GM18870 (cell line): ENCODE results near the gene CUEDC2.
"Not testable (repeated sequence)": the region's sequence is repeated elsewhere in the genome, so short reads cannot be mapped to it uniquely, and the experiment has no call there.

Experiments
- ATAC-seq: cut with Tn5 transposase; IDR thresholded peaks from one replicate; pipeline ENCODE4 v1.9.1; 2021; ENCODE audit warnings: moderate library complexity; ENCODE audit not compliant: unreplicated experiment

Gene CUEDC2

DNA sequence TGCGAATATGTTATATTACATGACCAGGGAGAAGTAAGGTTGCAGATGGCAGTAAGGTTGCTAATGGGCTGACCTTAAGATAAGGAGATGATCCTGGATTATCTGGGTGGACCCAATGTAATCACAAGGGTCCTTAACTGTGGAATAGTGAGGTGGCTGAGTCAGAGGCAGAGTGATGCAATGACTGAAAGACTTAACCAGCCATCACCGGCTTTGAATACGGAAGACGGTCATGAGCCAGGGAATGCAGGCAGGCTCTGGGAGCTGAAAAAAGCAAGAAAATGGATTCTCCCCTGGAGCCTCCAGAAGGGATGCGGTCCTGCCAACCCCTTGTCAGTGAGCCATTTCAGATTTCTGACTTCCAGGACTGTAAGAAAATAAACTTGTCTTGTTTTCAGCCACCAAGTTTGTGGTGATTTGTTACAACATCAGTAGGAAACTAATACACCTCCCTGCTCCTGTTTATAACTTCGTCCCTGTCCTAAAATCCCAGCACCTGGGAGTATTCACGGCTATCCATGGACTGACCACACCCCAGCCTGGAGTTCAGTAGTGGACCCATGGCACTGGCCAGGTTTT, 23.6 kb upstream of the CUEDC2 start:
- ATAC-seq = no peak

DNA sequence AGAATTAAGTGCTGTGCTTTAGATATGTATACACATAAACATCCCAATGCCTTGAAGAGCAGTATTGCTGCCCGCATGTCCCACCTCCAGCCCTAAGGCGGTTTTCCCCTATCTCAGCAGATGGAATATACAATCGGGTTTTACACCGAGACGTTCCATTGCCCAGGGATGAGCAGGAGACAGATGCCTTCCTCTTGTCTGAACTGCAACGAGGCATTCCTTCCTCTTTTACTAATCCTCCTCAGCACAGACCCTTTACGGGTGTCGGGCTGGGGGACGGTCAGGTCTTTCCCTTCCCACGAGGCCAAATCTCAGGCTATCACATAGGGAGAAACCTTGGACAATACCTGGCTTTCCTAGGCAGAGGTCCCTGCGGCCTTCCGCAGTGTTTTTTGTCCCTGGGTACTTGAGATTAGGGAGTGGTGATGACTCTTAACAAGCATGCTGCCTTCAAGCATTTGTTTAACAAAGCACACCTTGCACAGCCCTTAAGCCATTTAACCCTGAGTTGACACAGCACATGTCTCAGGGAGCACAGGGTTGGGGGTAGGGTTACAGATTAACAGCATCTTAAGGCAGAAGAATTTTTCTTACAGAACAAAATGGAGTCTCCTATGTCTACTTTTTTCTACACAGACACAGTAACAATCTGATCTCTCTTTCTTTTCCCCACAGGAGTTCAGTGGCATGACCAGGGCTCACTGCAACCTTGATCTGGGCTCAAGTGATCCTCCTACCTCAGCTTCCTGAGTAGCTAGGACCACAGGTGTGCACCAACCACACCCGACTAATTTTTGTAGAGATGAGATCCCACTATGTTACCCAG, 22.5 kb upstream of the CUEDC2 start:
- ATAC-seq = not testable (repeated sequence)

DNA sequence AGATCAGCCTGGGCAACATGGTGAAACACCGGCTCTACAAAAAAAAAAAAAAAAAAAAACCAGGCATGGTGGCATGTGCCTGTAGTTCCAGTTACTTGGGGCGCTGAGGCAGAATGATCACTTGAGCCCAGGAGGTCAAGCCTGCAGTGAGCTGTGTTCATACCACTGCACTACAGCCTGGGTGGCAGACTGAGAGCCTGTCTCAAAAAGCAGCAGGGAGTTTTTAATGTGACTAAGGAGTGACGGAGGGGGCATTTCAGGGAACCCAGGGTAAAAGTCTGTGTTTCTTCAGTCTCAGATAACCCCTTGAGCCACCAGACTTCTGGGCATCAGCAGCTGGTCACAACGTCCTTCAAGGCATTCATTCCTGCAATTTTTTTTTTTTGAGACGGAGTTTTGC, 21.1 kb upstream of the CUEDC2 start:
- no peak for ATAC-seq

- no peak for ATAC-seq
These were observed 20.4 kb upstream of the CUEDC2 start for GRCh38 chr10:102452672-102453340.

DNA sequence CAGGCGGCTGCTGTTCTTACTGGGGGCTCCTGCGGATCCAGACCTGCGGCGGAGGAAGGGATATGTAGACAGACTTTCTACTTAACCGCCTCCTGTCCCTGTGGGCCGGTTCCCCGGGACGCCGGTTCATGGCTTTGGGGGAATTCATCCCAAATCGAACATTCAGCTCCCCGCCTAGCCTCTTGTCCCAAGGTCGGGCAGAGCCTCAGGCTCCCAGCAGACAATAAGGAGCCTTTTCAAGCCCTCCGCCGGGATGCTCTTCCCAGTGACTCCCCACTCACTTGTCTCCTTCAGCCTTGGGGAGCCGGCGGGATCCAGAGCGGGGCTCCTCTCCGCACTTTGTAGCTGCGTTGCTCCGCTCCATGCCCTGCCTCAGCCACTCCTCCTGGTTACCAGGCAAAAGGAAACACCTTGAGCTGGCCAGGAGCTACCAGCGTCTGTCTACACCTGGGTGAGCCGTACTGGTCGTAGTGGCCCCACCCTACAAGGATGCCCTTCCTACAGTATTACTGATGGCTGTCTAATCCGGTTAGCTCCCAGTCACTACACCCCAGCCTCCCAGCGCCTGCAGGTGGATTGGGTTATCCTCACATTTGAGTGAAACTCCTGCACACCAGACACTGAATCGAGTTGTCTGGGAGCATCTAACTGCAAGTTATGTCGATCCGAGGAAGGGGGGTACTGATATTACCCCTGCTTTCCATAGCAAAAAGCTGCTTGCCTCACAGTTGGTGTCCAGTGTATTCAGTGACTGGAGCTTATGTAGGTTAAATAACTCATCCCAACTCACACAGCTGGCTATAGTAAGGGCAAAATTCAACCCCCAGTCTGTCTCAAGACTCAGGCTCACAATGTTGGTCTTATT, 19.0 kb upstream of the CUEDC2 start, which contains the start of gene C10orf95:
TSS of gene C10orf95 (minus strand) at position 439 of the 865 bp plus-strand sequence. CDS start 450 bp downstream, outside the sequence.
- ATAC-seq = no peak

DNA sequence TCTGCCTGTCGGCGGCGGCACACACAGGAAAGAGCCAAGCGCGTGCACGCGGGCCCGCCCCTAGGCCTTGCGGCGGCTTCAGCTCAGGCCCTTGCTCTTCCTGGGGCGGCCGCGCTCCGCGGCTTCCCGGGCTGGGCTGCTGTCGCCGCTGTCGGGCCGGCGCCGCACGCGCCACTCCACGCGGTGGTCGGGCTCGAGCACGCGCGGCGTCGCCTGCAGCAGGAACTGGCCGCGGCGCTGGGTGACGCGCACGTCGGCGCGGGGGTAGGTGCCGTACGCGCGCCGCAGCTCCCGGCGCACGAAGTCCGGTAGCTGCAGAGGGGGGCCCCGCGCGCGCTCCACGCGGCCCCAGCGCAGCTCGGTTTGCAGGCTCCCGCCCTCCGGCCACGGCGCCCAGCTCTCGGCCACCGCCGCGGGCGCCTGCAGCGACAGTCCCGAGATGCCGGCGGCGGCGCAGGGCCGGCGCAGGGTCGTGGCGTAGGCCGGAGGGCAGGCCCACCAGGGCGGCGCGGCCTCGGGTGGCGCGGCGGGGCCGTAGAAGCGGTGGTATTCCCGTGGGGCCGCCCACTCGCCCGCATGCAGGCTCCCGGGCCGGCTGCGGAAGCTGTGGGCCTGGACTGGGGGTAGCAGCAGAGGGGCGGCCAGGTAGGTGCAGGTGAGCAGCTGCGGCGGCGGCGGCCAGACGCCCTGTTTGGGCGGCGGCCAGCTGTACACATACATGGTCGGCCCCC, 18.2 kb upstream of the CUEDC2 start:
- no peak for ATAC-seq

- no peak for ATAC-seq
These were observed 17.7 kb upstream of the CUEDC2 start for GRCh38 chr10:102450124-102450373.

DNA sequence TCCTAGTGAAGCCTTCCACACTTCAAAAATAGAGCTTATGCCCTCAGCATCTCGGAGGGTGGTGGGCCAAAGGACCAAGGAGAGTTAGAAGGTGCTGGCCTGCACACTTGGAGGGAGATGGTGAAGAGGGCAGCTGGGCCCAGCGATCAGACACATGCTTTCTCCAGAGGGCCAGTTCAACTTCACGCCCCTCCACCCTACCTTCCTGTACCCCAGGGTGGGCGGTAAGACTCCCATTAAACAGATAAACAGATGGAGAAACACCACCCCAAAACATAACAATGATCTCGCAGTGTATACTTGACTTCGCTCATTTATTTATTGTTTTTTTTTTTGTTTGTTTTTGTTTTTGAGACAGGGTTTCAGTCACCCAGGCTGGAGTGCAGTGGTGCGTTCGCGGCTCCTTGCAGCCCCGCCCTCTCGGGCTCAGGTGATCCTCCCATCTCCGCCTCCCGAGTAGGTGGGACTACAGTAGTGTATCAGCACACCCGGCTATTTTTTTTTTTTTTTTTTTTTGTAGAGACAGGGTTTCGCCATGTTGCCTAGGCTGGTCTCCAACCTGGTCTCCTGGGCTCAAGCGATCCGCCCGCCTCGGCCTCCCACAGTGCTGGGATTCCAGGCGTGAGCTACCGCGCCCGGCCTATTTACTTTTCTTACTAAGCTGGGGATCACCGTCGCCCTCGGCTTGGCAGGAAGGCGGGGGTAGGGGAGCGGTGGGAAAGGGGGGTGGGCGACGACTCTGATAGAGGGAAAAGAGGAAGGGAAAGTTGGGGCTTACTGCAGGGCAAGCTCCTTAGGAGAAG, 17.1 kb upstream of the CUEDC2 start:
- peak; percentile 41 for ATAC-seq

DNA sequence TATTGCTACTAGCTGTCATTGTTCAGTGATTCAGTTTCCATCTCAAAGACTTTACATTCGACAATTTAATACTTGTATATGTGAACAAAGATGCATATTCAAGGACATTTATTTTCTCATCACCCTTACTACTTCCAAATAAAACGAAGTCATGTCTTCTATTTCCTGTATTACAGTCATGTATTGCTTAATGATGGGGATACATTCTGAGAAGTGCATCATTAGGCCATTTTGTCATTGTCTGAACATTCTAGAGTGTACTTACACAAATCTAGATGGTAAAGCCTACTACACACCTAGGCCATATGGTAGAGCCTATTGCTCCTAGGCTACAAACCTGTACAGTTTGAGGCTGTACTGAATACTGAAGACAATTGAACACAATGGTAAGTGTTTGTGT, 12.5 kb upstream of the CUEDC2 start:
- ATAC-seq = no peak

DNA sequence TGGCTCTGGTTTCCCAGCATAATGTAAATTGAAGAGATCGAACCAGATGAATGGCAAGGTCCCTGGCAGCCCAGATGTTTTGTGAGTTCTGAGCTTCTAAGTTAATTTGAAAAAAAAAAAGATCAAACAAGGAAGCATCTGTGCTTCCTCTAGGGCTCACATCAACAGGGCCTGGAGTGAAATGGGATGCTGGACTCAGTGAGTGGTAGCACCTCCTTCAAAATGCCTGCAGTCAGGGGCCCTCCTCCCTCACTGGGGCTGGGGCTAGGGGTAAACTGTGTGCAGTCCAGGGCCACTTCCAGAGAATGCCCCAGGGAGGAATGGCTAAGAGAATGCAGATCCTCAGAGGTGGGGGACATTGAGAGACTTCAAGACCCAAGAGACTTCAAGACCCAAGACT, 6.0 kb upstream of the CUEDC2 start:
- no peak for ATAC-seq

DNA sequence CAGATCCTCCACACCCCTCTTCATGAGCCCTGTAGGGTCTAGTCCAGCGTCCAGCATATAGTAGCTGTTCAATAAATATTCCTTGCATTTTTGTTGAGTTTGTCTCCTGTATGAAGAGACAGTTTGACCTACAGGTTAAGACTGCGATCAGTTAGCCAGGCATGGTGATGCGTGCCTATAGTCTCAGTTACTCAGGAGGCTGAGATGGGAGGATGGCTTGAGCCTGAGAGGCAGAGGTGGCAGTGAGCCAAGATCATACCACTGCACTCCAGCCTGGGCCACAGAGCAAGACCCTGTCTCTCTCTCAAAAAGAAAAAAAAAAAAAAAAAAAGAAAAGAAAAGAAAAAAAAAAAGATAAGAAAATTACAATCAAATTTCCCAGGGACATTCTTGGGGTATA, 5.1 kb upstream of the CUEDC2 start:
- no peak for ATAC-seq

GRCh38 chr10:102436312-102436711, 3.9 kb upstream of the CUEDC2 start:
- ATAC-seq = no peak

DNA sequence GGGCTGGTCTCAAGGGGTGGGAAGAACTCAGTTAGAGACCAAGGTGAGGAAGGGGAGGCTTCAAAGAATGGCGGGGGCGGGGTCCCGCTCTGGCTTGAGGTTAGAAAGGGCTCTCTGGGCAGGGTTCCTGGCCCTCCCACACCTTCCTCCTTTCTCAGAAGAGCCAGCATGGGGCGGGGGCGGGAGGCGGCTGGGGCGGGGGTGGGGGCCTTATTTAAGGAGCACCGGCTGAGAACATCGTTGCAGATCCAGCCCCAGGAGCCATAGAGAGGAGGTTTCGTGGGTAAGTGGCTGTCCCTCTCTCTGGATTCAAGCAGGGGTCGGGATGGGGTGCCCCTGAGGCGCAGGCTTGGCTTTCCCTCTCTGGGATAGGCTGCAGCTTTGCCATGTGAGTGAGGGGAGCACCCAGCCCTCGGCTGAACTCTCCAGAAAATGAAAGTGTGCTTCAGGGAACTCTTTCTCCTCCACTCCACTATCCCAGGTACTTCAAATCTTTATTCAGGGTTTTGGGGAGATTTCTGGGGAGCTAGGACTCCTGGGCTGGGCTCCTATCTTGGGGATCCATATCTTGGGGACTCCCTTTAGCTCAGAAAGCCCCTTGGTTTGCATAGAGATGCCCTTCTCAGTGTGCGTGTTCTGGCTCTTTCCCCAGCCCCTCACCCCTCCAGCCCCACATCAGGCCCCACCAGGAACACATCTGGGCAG, 3.3 kb upstream of the CUEDC2 start:
- ATAC-seq = no peak

GRCh38 chr10:102435133-102435497, 2.7 kb upstream of the CUEDC2 start:
- ATAC-seq = no peak

GRCh38 chr10:102434394-102435132, 2.2 kb upstream of the CUEDC2 start:
- ATAC-seq = no peak

GRCh38 chr10:102433619-102434046, 1.3 kb upstream of the CUEDC2 start:
- ATAC-seq = no peak

- no peak for ATAC-seq
These were observed 786 bp downstream of the CUEDC2 start for GRCh38 chr10:102431452-102432124.

DNA sequence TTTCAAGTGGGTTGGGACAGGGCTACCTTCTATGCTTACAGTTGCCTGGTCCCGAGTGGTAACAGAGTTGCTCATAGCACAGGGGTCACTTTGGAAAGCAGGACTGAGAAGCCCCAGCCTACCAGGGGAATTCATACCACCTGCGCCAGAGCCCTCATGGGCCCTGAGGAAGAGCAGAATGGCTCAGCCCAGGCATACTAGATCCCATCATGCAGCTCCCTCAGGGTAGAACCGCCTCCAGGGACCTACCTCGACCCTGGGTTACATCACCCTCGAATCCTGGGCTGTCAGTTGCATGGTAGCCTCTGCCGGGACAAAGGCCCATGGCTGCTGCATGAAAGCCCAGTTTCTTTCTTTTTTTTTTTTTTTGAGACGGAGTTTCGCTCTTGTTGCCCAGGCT, 2.9 kb downstream of the CUEDC2 start:
- ATAC-seq = no peak
